Gastroesophageal sphincter (tissue), 3 donors: ENCODE results near the gene MLN.

Experiments used
- EP300 ChIP-seq: sonication (generic); formaldehyde crosslinking; IDR thresholded peaks from one replicate; pipeline ENCODE4 v1.6.1; 2017; ENCODE audit warnings: antibody characterized with exemption, mild to moderate bottlenecking
- TF ChIP-seq, protein P1 (sequence below), 4 experiments: fragments of 200-600 bp in 2 of 4; fragments of 450-650 bp in 2 of 4; sonication (generic) in 1 of 4; IDR thresholded peaks; one replicate each; pipeline ENCODE4 v1.5.1; 2017 to 2019; ENCODE audit warnings: antibody characterized with exemption in 4 of 4, mild to moderate bottlenecking in 2 of 4, moderate library complexity in 2 of 4

DNA sequence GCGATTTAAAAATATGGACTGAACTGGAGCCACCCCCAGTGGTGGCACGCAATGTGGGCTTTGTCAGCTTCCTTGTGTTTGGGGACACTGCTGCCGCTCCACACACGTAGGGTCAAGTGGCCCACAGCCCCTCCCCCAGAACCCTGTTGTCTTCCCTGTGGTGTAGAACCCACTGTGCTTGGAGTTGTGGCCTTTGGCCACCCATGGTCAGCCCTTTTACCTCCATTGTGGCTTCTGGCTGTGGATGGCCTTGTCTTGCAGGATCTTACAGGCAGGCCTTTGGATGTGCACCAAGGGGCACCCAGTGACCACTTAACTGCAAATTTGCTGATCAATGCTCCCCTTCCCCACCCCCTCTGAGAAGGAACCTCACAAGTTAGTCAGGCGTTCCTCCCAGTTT, 12.9 kb downstream of the MLN start:
- no peak for TF ChIP-seq EP300
- TF ChIP-seq, protein P1, sequence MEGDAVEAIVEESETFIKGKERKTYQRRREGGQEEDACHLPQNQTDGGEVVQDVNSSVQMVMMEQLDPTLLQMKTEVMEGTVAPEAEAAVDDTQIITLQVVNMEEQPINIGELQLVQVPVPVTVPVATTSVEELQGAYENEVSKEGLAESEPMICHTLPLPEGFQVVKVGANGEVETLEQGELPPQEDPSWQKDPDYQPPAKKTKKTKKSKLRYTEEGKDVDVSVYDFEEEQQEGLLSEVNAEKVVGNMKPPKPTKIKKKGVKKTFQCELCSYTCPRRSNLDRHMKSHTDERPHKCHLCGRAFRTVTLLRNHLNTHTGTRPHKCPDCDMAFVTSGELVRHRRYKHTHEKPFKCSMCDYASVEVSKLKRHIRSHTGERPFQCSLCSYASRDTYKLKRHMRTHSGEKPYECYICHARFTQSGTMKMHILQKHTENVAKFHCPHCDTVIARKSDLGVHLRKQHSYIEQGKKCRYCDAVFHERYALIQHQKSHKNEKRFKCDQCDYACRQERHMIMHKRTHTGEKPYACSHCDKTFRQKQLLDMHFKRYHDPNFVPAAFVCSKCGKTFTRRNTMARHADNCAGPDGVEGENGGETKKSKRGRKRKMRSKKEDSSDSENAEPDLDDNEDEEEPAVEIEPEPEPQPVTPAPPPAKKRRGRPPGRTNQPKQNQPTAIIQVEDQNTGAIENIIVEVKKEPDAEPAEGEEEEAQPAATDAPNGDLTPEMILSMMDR (IDR thresholded peaks at IDR 0.05), result no peak
